ENCODE results near the gene DNAJB8.

DNAJB8 gene

DNA sequence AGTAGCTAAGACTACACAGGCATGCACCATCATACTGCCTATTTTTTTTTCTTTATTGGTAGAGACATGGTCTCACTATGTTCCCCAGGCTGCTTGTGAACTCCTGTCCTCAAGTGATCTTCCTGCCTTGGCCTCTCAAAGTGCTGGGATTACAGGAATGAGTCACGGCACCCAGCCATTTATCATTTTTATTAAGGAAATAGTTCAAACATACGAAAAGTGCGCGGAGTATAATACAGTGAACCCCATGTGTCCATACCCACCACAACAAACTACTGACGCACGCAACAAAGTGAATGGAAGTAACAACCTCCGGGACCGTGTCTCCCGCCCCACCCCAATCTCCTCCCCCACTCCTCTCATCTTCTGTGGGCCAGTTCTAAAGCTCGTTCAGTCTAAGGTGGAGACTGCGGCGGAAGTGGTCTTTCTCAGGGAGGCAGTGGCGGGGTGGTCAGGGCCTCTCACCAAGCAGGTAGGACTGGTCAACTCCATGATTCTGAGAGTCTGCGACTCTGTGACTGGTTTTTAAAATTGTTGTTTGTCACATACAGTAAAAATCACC is 42.1 kb downstream of the DNAJB8 start:
- no peak for DNase-seq

DNA sequence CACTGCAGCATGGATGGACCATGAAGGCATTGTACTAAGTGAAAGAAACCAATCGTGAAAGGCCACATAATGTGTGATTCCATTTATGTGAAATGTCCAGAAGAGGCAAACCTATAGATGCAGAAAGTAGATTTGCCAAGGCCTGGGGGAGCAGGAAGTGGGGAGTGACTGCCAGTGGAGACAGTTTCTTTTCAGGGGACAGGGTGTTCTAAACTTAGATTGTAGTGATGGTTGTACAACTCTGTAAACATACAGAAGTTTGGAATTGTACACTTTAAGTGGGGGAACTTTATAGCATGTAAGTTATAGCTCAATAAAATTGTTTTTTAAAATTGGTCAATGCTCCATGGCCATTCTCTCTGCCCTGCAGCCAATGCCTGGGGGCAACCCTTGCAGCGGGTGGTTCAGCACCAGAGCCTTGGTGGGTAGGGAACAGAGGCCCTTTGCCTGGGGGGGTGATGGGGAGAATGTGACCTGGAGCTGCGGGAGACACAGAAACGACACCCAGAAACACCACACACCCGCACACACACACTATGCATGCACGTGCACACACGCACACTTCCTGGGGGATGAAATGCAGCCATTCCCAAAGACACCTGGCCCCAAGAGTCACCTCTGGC is 43.1 kb downstream of the DNAJB8 start:
- no peak for DNase-seq

DNA sequence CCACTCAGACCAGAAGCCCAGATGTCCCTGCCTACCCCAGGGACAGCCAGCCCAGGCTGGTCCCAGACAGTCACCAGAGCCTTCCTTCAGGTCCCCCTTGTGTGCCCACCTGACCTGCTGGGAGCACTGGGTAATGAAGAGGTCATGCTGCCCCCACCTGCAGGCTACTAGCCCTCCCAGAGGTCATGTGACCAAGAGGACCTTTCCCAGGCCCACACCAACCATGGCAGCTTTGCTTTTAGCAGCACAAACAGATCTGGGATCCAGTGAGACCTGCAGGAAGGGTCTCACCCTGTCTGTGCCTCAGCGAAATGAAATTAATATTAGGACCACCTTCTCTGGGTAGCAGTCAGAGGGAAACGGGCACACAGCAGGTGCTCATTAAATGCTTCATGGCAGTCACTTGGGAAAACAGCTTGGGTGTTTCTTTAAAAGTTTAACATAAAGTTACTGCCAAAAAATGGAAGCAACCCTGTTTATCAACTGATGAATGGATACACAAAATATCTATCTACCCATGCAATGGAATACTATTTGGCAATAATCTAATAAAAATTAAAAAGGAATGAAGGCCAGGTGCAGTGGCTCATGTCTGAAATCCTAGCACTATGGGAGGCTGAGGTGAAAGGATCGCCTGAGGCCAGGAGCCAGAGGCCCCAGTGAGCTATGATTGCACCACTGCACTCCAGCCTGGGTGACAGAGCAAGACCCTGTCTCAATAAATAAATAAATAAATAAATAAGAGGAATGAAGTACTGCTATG is 43.7 kb downstream of the DNAJB8 start:
- no peak for DNase-seq

DNA sequence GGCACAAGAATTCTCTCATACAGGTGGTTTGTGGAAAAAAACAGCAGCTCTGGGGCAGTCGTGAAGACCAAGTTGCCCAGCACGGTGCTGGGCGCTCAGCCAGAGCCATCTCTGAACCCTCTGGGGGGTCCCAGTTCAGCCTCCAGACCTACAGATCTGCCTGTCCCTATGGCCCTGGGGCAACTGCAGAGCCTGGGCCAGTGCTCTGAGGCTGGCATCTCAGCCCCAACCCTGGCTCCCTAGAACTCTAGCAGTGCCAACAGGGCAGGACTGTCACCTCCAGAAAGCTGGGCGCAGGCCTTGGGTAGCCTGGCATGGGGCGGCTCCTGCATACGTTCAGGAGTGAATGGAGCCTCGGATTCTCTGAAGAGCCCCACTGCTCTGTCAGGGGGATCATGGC is 44.7 kb downstream of the DNAJB8 start:
- no peak for DNase-seq

DNA sequence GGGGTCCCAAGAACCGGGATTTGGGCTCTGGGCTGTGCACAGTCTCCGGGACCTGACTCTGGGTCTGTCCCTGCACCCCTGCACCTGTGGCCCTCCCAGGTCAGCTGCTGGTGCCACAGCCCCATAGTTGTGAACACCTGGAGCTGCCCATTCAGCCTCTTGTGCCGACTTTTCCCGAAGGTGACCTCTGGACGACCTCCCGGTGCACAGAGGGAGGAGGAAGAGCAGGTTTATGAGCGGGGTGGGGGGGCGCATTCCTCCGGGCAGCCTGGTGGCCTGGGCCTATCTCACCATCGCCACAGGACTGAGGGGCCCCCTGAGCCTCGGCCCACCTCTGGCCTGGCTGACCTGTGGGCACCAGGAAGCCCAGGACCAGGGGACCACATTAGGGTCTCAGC is 45.3 kb downstream of the DNAJB8 start:
- DNase-seq = no peak

DNA sequence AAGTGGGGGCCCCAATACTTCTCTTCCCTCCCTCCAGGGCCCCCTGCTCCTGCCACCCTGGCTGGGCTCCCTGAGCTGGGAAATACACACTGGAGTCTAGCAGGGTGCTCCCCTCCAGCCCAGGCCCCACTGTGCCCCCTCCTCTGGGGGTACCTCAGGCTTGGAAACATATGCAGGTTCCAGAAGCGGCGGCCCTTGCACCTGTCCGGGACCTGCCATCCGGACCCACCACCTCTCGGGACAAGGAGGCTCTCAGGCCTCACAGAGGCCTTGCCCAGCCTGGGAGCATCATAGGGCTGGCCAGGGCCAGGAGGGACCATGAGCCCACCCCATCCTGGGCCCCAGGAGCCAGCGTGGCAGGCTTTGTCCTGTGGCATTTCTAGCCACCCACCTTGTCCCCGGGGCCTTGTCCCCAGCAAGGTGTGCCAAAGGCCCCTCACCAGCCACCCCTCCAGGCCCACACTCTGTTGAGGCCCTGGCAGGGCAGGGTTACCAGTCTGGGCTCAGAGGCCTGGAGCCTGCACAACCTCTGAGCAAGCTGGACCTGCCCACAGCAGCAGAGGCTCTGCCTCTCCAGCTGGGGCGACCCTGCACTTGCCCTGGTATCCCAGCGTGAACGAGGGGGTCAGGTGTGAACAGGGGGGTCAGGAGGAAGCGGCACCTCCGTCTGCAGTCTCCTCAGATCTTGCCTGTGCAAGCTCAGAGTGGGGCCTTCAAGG is 45.8 kb downstream of the DNAJB8 start:
- no peak for DNase-seq

DNA sequence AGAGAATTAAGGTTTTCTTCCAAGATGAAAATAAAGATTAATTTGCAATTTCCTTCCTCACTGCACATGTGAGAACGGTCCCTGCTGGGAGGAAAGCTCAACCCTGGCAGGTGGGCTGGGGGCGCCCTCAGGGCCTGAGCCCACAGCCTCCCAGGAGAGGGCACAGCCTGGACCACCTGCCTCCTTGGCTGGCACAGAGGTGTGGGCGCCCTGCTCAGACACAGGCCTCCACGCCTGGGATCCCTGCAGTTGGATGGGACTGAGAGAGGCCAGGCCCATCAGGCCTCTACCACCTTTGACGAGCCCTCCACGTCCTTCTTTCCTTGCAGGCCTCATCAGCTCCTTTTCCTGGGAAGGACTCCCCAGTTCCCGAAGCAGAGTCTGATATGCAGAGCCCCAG is 46.4 kb downstream of the DNAJB8 start:
- no peak for DNase-seq

DNA sequence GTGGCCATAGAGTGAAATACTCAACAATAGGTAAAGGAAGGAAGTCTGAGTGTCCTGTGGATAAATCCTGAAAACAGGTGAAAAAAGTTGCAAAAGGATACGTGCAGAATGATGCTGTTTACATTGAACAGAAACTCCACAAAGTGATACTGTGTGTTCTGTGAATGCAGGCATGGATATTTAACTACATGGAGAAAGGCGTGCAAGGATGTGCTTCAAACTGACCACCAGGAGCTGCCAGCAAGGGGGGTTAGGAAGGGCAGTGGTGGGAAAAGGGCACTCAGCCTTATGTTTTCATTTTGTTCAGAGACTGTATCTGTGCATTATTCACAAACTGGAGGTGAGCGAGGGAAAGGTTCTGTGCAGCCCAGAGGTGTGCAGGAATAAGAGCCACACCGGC is 47.4 kb downstream of the DNAJB8 start:
- no peak for DNase-seq

DNA sequence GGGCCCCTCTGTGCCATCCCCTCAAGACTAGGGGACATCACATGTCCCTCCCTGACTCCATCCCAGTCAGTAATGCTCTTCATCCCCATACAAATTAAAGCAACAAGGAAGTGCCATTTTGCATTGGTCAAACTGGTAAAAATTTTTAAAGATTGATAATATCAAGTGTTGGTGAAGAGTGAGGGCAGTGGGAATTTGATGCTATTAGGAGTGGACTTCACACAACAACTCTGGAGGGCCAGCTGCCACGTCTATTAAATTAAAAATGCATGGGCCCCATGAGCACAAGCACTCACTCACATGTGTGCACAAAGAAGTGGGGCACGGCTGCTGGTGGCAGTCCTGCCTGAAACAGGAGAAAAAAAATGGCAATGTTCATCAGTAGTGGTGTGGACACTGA is 47.8 kb downstream of the DNAJB8 start:
- DNase-seq = no peak

DNA sequence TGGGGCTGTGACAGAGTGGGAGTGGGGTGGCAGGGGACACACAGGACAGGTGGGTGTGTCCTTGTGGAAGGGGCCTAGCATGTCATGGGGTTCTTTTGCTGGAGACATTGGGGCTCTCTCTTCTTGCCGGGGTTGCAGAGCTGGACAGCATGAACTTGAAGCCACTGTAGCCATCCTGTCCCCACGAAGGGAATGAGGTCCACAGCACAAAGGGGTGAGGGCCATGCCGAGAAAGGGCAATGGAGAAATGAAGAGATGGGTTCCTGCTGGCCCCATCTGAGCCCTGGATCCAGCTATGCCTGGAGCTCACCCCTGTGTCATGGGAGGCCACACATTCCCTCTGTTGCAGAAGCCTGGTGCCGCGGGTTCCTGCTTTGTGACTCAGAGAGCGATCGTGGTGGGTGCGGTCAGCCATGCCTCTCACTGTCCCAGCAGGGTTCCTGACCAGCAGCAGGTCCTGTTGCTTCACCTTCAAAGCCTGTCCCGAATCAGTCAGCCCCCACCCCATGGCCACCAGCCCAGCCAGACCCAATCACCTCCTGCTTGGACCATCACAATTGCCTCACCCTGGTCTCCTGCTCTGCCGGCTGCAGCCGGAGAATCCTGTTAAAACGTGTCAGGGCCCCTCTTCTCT is 50.0 kb downstream of the DNAJB8 start:
- no peak for DNase-seq

DNA sequence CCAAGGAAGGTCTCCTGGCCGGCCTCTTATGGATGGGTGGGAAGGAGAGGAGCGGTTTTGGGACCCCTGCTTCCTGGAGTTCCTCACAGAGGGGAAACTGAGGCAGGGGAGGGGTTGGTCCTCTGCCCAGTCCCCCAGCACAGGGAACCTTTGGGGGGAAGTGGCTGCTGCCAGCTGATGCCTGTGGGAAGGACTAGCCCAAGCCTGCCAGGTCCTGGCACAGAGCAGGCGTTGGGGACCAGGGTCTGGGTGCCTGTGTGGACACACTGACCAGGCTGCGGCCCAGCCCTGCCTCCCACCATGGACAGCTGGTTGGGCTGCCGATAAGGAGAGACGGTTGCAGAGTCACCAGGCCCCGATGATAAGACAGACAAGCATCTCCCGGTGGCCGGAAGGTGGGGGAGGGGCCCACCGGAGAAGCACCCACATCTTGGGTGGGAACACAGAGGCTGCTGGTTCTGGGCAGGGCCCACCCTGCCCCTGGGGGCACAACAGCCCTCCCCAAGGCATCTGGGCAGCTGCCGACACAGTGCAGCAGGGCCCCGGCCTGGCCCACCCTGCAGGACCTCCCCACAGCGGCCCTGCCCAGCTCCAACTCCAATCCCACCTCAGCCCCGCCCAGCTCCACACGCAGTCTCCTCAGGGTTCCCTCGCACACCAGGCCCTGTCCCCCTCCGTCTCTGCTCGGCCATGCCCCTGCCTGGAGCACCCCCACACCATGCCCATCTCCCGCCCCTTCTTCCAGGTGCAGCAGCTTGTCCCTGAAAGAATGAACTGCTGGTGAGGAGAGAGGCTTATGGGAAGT is 50.7 kb downstream of the DNAJB8 start:
- no peak for DNase-seq

DNA sequence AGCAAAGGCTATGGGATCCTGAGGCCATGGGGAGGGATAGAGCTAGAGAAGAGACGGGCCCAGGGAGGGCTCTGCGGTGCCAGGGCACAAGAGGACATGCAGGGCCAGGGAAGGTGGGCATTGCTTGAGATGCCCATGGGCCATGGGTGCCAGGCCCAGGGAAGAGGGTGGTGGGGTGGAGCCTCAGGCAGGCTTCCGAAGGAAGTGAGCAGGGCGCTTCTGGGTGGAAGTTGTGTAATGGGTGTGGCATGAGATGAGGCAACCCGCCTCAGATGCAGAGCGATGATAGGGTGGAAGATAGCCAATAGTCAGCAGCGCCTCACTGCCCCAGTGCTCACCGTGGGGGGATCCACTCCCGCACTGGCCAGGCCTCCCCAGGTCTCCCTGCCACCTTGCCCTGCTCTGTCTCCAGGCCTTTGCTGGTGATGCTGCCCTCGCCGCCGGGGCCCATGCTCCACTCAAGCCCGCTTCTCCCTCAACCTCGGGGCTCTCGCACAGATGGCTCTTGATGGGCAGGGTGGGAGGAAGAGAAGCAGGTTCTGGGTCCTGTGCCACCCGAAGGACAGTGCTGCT is 51.4 kb downstream of the DNAJB8 start:
- no peak for DNase-seq

DNA sequence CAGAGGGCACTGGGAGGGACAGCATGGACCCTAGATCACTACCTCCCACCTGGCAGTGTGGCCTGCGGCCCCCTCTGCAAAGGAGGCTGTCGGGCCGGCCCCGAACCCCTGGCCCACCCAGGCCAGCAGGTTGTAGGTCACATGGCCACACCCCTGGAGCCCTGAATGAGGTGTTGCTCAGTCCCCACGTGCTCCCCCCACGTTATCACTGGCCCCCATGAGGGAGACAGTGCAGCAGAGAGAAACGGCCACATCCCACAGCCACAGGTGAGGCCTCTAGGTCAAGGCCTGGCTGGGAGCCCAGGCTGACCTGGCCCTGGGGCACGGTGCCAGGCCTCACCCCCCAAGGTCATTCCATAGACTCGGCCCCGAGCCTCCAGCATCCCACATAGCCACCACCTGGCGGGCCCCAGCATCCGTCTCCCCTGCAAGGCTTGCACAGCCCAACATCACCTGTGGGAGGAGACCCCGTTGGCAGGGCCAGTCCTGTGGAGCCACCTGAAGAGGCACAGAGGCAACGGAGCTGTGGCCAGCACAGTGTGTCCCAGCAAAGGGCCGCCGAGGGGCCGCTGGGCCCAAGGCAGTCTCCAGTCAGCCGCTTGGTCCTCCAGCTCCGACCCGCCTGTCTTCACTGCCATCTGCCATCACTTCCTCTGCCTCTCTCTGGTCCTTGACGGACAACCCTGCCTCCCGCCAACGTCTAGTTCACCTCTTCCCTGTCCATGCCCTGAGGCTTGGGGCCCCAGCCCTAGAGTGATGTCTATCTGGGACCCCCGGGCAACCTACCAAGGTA is 53.1 kb downstream of the DNAJB8 start:
- DNase-seq = no peak

DNA sequence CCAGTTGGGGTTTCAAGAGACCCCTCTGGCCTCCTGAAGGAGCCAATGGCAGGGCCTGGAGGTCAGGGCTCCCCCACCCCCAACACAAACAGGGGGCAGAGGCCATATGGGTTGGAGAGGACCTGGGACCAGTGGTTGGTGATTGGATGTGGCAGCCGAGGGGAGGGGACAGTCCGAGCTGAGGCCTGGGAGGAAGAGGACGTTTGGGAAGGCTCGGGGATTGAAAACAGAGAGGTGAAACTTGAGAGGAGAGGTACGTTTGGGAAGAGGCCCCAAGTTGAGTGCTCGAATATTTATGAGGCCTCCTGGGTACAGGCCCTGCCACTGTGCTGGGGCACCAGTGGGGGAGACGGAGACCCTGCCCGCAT is 53.7 kb downstream of the DNAJB8 start:
- no peak for DNase-seq

Data from central memory CD4-positive, alpha-beta T cell (primary cell).